Adrenal gland (tissue), 12 donors: ENCODE data around the gene COPE. TPM values are rescaled to one million over a fixed set of nuclear protein-coding genes. Genes with fewer than 3 reads are reported as not detected.

ENCODE experiments used
- DNase-seq, 7 donors: peaks; one replicate each; pipeline ENCODE4 v3.0.0-alpha.2; 2019 to 2020
- H3K27ac ChIP-seq, 5 donors: fragments of 200-600 bp; sonication (generic) in 4 of 5; 1 replicate in 3 of 5; 2 replicates in 2 of 5; pipeline versions ENCODE4 v1.5.1 to v1.8.0; 2016 to 2020; ENCODE audit warnings: mild to moderate bottlenecking in 1 of 5
- H3K27me3 ChIP-seq: fragments of 200-600 bp; 2 replicates; pipeline ENCODE4 v1.8.0; 2021
- H3K36me3 ChIP-seq, 2 donors: fragments of 200-600 bp; replicated peaks in 1 of 2; 1 replicate in 1 of 2; 2 replicates in 1 of 2; pipeline versions ENCODE4 v1.5.1 to v1.8.0; 2018 to 2022
- H3K4me1 ChIP-seq, 2 donors: fragments of 200-600 bp; replicated peaks in 1 of 2; 1 replicate in 1 of 2; 2 replicates in 1 of 2; pipeline versions ENCODE4 v1.5.1 to v1.8.0; 2018 to 2021
- H3K4me3 ChIP-seq, 4 donors: fragments of 200-600 bp; sonication (generic) in 3 of 4; one replicate each; pipeline ENCODE4 v1.5.1; 2016 to 2018
- H3K9me3 ChIP-seq, 3 donors: fragments of 200-600 bp; sonication (generic) in 1 of 3; replicated peaks in 1 of 3; 1 replicate in 2 of 3; 2 replicates in 1 of 3; pipeline versions ENCODE4 v1.5.1 to v1.8.0; 2016 to 2021
- CTCF ChIP-seq, 6 experiments: fragments of 450-650 bp in 4 of 6; fragments of 200-600 bp in 2 of 6; sonication (generic) in 1 of 6; IDR thresholded peaks; 1 replicate in 5 of 6; 2 replicates in 1 of 6; pipeline versions ENCODE4 v1.5.1 to v1.8.0; 2016 to 2021; ENCODE audit warnings: antibody characterized with exemption in 6 of 6, mild to moderate bottlenecking in 2 of 6, moderate library complexity in 1 of 6
- POLR2A ChIP-seq, 2 donors: fragments of 450-650 bp; IDR thresholded peaks; one replicate each; pipeline ENCODE4 v1.6.1; 2017; ENCODE audit warnings: antibody characterized with exemption in 2 of 2, mild to moderate bottlenecking in 2 of 2, moderate library complexity in 1 of 2
- WGBS, 4 donors: extraction: QIAGEN DNeasy Blood & Tissue Kit in 2 of 4; methylation state at CpG; one replicate each; pipeline versions ENCODE4 v1.1.5 to v1.1.7; 2013 to 2017; 5-methylcytosine and 5-hydroxymethylcytosine counted together
- intact Hi-C, 2 donors: fragments of 100-400 bp; cut with DNase I; formaldehyde crosslinking; loops; one replicate each; pipeline versions ENCODE4 v1.14.1 to v1.15.0; 2022 to 2023
- polyA plus RNA-seq, 3 donors: library from polyadenylated mRNA; stranded (reverse); fragments of 200-250 nt in 2 of 3; fragments of 350-450 nt in 1 of 3; fragmentation: Illumina TruSeq in 1 of 3; extraction: RNeasy Lipid Tissue Mini Kit (QIAGEN cat#74804) in 1 of 3; gene quantifications; one replicate each; pipeline ENCODE4 v1.2.3, GENCODE V29; 2013 to 2014
- total RNA-seq, 9 donors: library from RNA; depleted of rRNA in 4 of 9; stranded (reverse); fragments of >200 nt in 4 of 9; fragments of 120-200 nt in 1 of 9; fragmentation: NEBNext Ultra II Directional in 1 of 9; extraction: Animal tissue kit (Norgen Biotek cat#: 25700) in 1 of 9; gene quantifications; one replicate each; pipeline versions ENCODE4 v1.1.0 to v1.2.4, GENCODE V29; 2013 to 2023
- donor health status: healthy with polysubstance abuse.
- donor health status: Bipolar disorder and iron deficiency.
- donor health status: DM: yes; HTN: yes; CAD: no.
- donor health status: DM: no; HTN: no; CAD: no.
- donor health status: DM: no; HTN: no; CAD: no.
- donor health status: DM: yes; HTN: yes; CAD: no.

The COPE gene
- total and polyA plus RNA-seq, 12 donors = 45.1 to 400 (median 298) TPM

- DNase-seq = no peak
- H3K9me3 ChIP-seq = no peaks in the 10 kb centered on the region
- H3K27me3 ChIP-seq = no peaks in the 10 kb centered on the region
- H3K4me3 ChIP-seq = no peak overlapping the region
- intact Hi-C loops = no loop called here
- peaks cover 0 to 5% of the 10 kb centered on the region in 2 donors for H3K4me1 ChIP-seq
- WGBS, 4 donors = 96 to 97% (median 97%) methylated on average over 22 to 23 of the region's 23 CpGs
- TF ChIP-seq CTCF (IDR thresholded peaks at IDR 0.05) (no peak), POLR2A (IDR thresholded peaks at IDR 0.05) (no peak)
- no peak overlapping the region for H3K27ac ChIP-seq
- peaks cover 0 to 56% of the 10 kb centered on the region in 2 donors for H3K36me3 ChIP-seq
These were observed 51.4 kb downstream of the COPE start for GRCh38 chr19:18867751-18868150.

DNA sequence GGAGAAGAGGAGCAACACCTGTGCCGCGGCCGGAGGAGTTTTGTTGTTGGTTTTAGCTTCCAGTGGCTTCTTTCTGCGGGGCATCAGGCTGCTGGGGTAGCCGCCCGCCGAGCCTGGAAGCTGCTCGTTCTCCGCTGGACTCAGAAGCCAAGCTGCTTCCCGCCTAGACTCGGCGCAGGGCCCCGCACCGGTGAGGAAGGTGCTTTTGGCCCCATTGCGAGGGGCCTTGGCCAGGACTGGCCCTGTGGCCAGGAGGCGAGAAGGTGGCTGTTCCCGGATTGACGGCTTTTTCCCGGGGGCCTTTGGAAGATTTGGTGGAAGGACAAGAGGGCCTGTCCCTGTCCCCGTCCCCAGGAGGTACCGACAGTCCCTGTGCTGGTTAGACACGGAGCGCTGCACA, 52.0 kb downstream of the COPE start:
- H3K27ac ChIP-seq = no peak overlapping the region
- H3K9me3 ChIP-seq = no peaks in the 10 kb centered on the region
- TF ChIP-seq POLR2A (IDR thresholded peaks at IDR 0.05) (no peak), CTCF (IDR thresholded peaks at IDR 0.05) (no peak)
- 91 to 94% (median 93%) methylated on average over 17 to 23 of the region's 23 CpGs for WGBS, 4 donors
- intact Hi-C loops = no loop called here
- DNase-seq = no peak
- H3K4me3 ChIP-seq = no peak overlapping the region
- peaks cover 0 to 62% of the 10 kb centered on the region in 2 donors for H3K36me3 ChIP-seq
- H3K27me3 ChIP-seq = no peaks in the 10 kb centered on the region
- H3K4me1 ChIP-seq = peaks cover 0 to 5% of the 10 kb centered on the region in 2 donors

- Histone ChIP-seq H3K4me1 (peaks cover 0 to 5% of the 10 kb centered on the region in 2 donors), H3K27me3 (no peaks in the 10 kb centered on the region), H3K27ac (no peak overlapping the region), H3K36me3 (peaks cover 0 to 66% of the 10 kb centered on the region in 2 donors), H3K4me3 (no peak overlapping the region), H3K9me3 (no peaks in the 10 kb centered on the region)
- 62 to 69% (median 67%) methylated on average over 17 of the region's 17 CpGs for WGBS, 4 donors
- TF ChIP-seq POLR2A (IDR thresholded peaks at IDR 0.05) = no peak
- peak in 3 of 6 experiments; percentile 3 to 37 (median 21) for TF ChIP-seq CTCF (IDR thresholded peaks at IDR 0.05)
- DNase-seq = no peak
- intact Hi-C loops = no loop called here
These were observed 52.4 kb downstream of the COPE start for GRCh38 chr19:18866800-18867123.

GRCh38 chr19:18865973-18866799, 53.0 kb downstream of the COPE start:
- TF ChIP-seq POLR2A (IDR thresholded peaks at IDR 0.05) = no peak
- peak; percentile 80 to 98 (median 88) for TF ChIP-seq CTCF (IDR thresholded peaks at IDR 0.05)
- intact Hi-C loops = no loop called here
- Histone ChIP-seq H3K27me3 (no peaks in the 10 kb centered on the region), H3K9me3 (no peaks in the 10 kb centered on the region), H3K4me3 (no peak overlapping the region), H3K36me3 (peaks cover 0 to 72% of the 10 kb centered on the region in 2 donors), H3K27ac (no peak overlapping the region), H3K4me1 (peaks cover 0 to 5% of the 10 kb centered on the region in 2 donors)
- DNase-seq = peak in 5 of 7 donors; percentile 51 to 75 (median 67)
- WGBS, 4 donors = 20 to 42% (median 37%) methylated on average over 24 to 38 of the region's 38 CpGs
